GM23338 (cell line): ENCODE measurements around the gene ADAMTS14. TPM values are rescaled to one million over a fixed set of nuclear protein-coding genes. Genes with fewer than 3 reads are reported as not detected.

ENCODE experiments used
- ATAC-seq: fragments of 200-7000 bp; cut with Tn5 transposase; 3 replicates; pipeline ENCODE4 v1.9.1; 2020
- DNase-seq: peaks from one replicate; pipeline ENCODE4 v3.0.0-alpha.2; 2015; ENCODE audit warnings: low spot score
- H2AFZ ChIP-seq: fragments of 200-600 bp; sonication (generic); 2 replicates; pipeline ENCODE4 v1.8.0; 2016; ENCODE audit warnings: antibody characterized with exemption, mild to moderate bottlenecking, moderate library complexity
- H3F3A ChIP-seq: fragments of 200-600 bp; sonication (generic); replicated peaks from 2 replicates; pipeline ENCODE4 v1.8.0; 2017; ENCODE audit warnings: antibody characterized with exemption, mixed run types, low read depth
- H3K27ac ChIP-seq: fragments of 200-600 bp; sonication (generic); 2 replicates; pipeline ENCODE4 v1.6.1; 2016; ENCODE audit warnings: low read depth
- H3K27me3 ChIP-seq: fragments of 200-600 bp; sonication (generic); 2 replicates; pipeline ENCODE4 v1.8.0; 2016; ENCODE audit warnings: mild to moderate bottlenecking, mixed run types, moderate library complexity; ENCODE audit not compliant: insufficient read depth
- H3K36me3 ChIP-seq: fragments of 200-600 bp; sonication (generic); 2 replicates; pipeline ENCODE4 v1.8.0; 2016; ENCODE audit warnings: mild to moderate bottlenecking; ENCODE audit not compliant: insufficient read depth
- H3K4me1 ChIP-seq: fragments of 200-600 bp; sonication (generic); 2 replicates; pipeline ENCODE4 v1.8.0; 2016; ENCODE audit warnings: mild to moderate bottlenecking, moderate library complexity; ENCODE audit not compliant: insufficient read depth
- H3K4me2 ChIP-seq: fragments of 200-600 bp; sonication (generic); 2 replicates; pipeline ENCODE4 v1.7.1; 2017; ENCODE audit warnings: mixed run types
- H3K4me3 ChIP-seq: fragments of 200-600 bp; sonication (generic); 2 replicates; pipeline ENCODE4 v1.6.1; 2016; ENCODE audit warnings: mixed run types
- H3K79me2 ChIP-seq: fragments of 200-600 bp; sonication (generic); replicated peaks from 2 replicates; pipeline ENCODE4 v1.8.0; 2017; ENCODE audit warnings: mild to moderate bottlenecking; ENCODE audit not compliant: insufficient read depth
- H3K9me2 ChIP-seq: fragments of 200-600 bp; sonication (generic); 2 replicates; pipeline ENCODE4 v1.8.0; 2017; ENCODE audit not compliant: insufficient read depth
- H4K20me1 ChIP-seq: fragments of 200-600 bp; sonication (generic); replicated peaks from 2 replicates; pipeline ENCODE4 v1.8.0; 2017; ENCODE audit warnings: mild to moderate bottlenecking; ENCODE audit not compliant: insufficient read depth
- H3K27ac Mint-ChIP-seq: 2 replicates; pipeline ENCODE4 v1.8.0; 2020; ENCODE audit warnings: inconsistent platforms, mild to moderate bottlenecking, moderate library complexity, mixed read lengths
- H3K27me3 Mint-ChIP-seq: 3 replicates; pipeline ENCODE4 v1.8.0; 2022; ENCODE audit warnings: low read depth, mild to moderate bottlenecking, moderate library complexity, mixed read lengths, inconsistent platforms; ENCODE audit not compliant: insufficient read depth, poor library complexity
- H3K36me3 Mint-ChIP-seq: 3 replicates; pipeline ENCODE4 v1.8.0; 2021; ENCODE audit warnings: low read depth, mild to moderate bottlenecking, inconsistent platforms, moderate library complexity, mixed read lengths
- H3K4me1 Mint-ChIP-seq: 3 replicates; pipeline ENCODE4 v1.8.0; 2020; ENCODE audit warnings: mild to moderate bottlenecking, inconsistent platforms, mixed read lengths
- H3K4me3 Mint-ChIP-seq: 3 replicates; pipeline ENCODE4 v1.8.0; 2021; ENCODE audit warnings: moderate library complexity, mild to moderate bottlenecking, inconsistent platforms, mixed read lengths
- H3K9me3 Mint-ChIP-seq: 3 replicates; pipeline ENCODE4 v1.8.0; 2020; ENCODE audit warnings: moderate library complexity, mild to moderate bottlenecking, inconsistent platforms, mixed read lengths
- CTCF ChIP-seq, 2 experiments: fragments of 200-600 bp in 1 of 2; sonication (generic) in 1 of 2; conservative IDR thresholded peaks; 2 replicates each; pipeline versions ENCODE4 v1.5.1 to v1.6.1; 2016 to 2017; ENCODE audit warnings: antibody characterized with exemption in 2 of 2, low read depth in 2 of 2, mild to moderate bottlenecking in 2 of 2, moderate library complexity in 1 of 2
- ETS1 ChIP-seq: IDR thresholded peaks from 2 replicates; pipeline ENCODE4 v1.6.1; 2016; ENCODE audit warnings: antibody characterized with exemption
- REST ChIP-seq: IDR thresholded peaks from one replicate; pipeline ENCODE4 v1.6.1; 2018; ENCODE audit warnings: antibody characterized with exemption; ENCODE audit not compliant: unreplicated experiment
- ZNF114 ChIP-seq: fragments of 250-450 bp; sonication (Bioruptor Pico); IDR thresholded peaks from 2 replicates; pipeline ENCODE4 v1.5.0; 2020; ENCODE audit warnings: mild to moderate bottlenecking, moderate library complexity
- polyA plus RNA-seq: library from polyadenylated mRNA; unstranded; fragments of >200 nt; fragmentation: Nextera tagmentation; extraction: Ambion mirVana; gene quantifications from 2 replicates; pipeline ENCODE4 v1.2.1, GENCODE V29; 2016
- total RNA-seq: library from RNA; depleted of rRNA; stranded (reverse); fragments of >200 nt; shearing (Covaris generic); gene quantifications from 2 replicates; pipeline ENCODE4 v1.2.3, GENCODE V29; 2014

ADAMTS14 gene
- total and polyA plus RNA-seq, 2 experiments from 2014 or later, result 1.9 to 2.1 TPM

- no peak for TF ChIP-seq CTCF (conservative IDR thresholded peaks at IDR 0.05; ENCODE audit: low read depth in 2 of 2)
- TF ChIP-seq ZNF114 (CRISPR knock-in tag), result no peak
- TF ChIP-seq ETS1, result no peak
Measured at GRCh38 chr10:70733051-70733450, 60.7 kb downstream of the ADAMTS14 start (continued).

GRCh38 chr10:70735161-70735560 is 62.9 kb downstream of the ADAMTS14 start:
- Histone ChIP-seq H3F3A (no peaks in the 10 kb centered on the region), H3K36me3 (no peaks in the 10 kb centered on the region), H3K4me1 (no peaks in the 10 kb centered on the region)

More at GRCh38 chr10:70735161-70735560, 62.9 kb downstream of the ADAMTS14 start:
- Histone ChIP-seq H4K20me1 (no peaks in the 10 kb centered on the region), H2AFZ (no peak overlapping the region), H3K27me3 (no peaks in the 10 kb centered on the region), H3K27ac (no peak overlapping the region), H3K4me3 (no peak overlapping the region), H3K79me2 (no peaks in the 10 kb centered on the region), H3K9me2 (no peaks in the 10 kb centered on the region), H3K4me2 (no peak overlapping the region)
- Mint-ChIP-seq H3K27ac (no peak overlapping the region), H3K27me3 (peaks cover 16% of the 10 kb centered on the region), H3K9me3 (no peaks in the 10 kb centered on the region), H3K4me1 (peaks cover 4% of the 10 kb centered on the region; the same call in 2 of the 3 replicates), H3K36me3 (no peaks in the 10 kb centered on the region), H3K4me3 (no peak overlapping the region)
- ATAC-seq (no peak), DNase-seq (no peak)
- no peak for TF ChIP-seq REST
- TF ChIP-seq ETS1, result no peak
- TF ChIP-seq ZNF114 (CRISPR knock-in tag), result no peak
